ENCODE data around the gene SLC25A46.
"Not testable (repeated sequence)": the region's sequence is repeated elsewhere in the genome, so short reads cannot be mapped to it uniquely, and the experiment has no call there.

SLC25A46 gene

DNA sequence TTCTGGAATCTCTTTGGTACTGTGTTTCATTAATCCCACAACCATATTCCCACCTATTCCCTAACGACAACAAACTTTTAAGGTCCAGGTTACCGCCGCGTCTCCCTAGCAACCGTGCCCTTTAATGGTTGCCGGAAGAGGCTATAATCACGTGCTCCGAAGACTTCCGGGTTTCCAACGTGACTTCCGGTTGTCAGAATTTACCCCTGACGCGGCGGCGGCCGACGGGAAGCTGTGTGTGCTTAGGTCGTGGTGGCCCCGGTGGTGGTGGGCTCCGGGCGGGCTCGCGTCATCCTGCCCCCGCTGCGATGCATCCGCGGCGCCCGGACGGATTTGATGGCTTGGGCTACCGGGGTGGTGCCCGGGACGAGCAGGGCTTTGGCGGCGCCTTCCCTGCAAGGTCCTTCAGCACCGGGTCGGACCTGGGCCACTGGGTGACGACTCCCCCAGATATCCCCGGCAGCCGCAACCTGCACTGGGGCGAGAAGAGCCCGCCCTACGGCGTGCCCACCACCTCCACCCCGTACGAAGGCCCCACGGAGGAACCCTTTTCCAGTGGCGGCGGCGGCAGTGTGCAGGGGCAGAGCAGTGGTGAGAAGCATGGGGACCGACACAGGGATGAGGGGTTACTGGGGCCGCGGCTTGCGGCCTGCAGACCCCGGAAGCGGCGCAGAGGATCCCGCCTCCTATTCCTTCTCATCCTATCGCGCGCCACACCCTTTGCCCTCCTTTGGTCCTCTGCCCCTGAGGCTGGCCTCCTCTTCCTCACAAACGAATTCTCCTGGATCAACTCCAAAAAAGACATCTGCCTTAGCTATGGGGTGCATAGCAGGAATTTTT, at the start of gene SLC25A46:
Gene SLC25A46, plus strand, starts transcription at position 196 of the 840 bp plus-strand sequence. Its CDS starts 113 bp downstream, at position 309.
- DNase-seq (ENCODE audit: low read depth, low spot score), result peak; percentile 95

DNA sequence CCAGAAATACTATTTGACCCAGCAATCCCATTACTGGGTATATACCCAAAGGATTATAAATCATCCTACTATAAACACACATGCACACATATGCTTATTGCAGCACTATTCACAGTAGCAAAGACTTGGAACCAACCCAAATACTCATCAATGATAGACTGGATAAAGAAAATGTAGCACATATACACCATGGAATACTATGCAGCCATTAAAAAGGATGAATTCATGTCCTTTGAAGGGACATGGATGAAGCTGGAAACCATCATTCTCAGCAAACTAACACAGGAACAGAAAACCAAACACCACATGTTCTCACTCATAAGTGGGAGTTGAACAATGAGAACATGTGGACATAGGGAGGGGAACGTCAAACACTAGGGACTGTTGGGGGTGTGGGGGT, 48.2 kb upstream of the SLC25A46 start:
- not testable (repeated sequence) for DNase-seq (ENCODE audit: low read depth, low spot score)

DNA sequence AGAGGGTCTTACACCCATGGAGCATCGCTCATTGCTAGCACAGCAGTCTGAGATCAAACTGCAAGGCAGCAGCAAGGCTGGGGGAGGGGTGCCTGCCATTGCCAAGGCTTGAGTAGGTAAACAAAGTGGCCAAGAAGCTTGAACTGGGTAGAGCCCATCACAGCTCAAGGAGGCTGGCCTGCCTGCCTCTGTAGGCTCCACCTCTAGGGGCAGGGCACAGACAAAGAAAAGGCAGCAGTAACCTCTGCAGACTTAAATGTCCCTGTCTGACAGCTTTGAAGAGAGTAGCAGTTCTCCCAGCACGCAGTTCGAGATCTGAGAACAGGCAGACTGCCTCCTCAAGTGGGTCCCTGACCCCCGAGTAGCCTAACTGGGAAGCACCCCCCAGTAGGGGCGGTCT, 46.1 kb upstream of the SLC25A46 start:
- DNase-seq (ENCODE audit: low read depth, low spot score), result peak; percentile 39

DNA sequence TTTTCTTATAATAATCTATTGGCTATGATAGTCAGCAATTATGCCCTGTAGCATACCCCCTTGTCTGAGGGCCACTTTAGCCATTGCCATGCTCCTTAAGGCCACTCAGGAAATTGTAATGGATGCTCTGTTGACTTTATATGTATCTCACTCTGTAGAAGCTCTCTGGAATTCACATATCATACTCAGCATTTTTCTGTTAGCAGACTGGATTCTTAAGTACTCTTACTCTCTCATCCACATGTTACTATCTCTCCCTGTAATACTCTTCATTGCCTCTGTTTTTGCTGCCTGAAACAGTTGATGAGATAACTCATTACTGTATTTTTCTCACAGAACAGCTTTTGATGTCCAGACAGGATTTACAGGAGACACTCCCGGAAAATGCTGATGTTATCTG, 36.5 kb upstream of the SLC25A46 start:
- no peak for DNase-seq (ENCODE audit: low read depth, low spot score)

DNA sequence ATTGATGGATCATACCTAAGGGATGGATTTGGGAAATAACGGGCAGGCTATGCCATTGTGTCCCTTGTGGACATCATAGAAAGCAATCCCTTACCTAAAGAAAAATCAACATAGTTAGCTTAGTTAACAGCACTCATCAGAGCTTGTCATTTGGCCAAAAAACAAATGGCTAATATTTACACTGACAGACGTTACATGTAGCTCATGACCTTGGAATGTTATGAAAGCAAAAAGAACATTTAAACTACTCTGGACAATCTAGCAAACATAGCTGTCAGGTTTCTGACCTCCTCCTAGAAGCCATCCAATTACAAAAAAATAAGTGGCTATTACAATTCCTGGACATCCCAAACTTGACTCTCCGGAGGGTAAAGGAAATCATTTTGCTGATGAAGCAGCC, 36.1 kb upstream of the SLC25A46 start:
- DNase-seq (ENCODE audit: low read depth, low spot score), result no peak

DNA sequence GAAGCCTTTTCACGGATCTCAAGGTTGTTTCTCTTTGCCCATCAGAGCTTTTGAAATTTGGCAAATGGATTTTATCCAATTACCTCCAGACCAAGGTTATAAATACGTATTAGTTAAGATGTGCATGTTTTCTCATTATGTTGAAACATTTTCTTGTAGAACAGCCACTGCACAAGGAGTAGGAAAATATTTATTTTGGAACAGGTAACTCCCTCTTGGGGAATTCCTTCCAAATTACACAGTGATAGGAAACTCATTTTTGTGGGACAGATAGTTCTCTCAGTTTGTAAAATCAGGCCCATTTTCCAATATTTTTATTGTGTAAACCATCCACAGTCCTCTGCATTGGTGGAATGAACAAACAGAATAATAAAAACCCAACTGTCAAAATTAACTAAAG, 35.3 kb upstream of the SLC25A46 start:
- DNase-seq (ENCODE audit: low read depth, low spot score), result no peak

DNA sequence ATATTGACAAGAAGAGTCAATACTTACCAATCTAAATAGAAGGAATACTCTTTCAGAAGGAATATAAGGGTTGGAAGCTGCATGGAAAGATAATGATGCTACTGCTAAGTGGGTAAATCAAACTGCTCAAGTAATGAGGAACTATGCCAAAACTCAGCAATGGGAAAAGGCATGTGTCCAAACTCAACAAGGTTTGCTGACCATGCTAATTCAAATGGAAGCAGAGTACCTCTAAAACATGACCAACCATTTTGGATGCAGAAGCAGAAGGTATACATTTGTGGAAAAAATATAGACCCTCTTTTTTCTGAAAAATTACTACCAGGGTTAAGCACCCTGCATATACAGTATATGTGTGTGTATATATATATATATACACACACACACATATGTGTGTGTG, 33.5 kb upstream of the SLC25A46 start:
- no peak for DNase-seq (ENCODE audit: low read depth, low spot score)

DNA sequence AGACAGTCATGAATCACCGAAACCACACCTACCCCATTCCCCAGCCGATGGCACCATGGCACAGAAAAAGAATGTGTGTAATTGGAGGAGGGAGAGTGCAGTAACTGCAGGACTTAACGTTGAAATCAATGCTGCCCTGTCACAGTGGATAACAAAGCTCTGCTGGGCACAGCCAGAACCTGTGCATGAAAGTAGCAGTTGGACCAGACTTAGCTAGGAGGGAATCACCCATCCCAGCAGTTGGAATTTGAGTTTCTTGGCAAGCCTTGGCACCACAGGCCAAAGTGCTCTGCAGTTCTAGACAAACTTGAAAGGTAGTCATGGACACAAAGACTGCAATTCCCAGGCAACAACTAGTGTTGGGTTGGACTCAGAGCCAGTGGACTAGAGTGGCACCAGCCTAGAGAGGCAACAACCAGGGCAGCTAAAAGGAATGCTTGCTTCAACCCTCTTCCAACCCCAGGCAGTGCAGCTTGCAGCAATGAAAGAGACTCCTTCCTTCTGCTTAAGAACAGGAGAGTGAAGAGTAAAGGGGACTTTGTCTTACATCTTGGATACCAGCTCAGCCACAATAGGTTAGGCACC, 31.5 kb upstream of the SLC25A46 start:
- DNase-seq (ENCODE audit: low read depth, low spot score), result no peak

DNA sequence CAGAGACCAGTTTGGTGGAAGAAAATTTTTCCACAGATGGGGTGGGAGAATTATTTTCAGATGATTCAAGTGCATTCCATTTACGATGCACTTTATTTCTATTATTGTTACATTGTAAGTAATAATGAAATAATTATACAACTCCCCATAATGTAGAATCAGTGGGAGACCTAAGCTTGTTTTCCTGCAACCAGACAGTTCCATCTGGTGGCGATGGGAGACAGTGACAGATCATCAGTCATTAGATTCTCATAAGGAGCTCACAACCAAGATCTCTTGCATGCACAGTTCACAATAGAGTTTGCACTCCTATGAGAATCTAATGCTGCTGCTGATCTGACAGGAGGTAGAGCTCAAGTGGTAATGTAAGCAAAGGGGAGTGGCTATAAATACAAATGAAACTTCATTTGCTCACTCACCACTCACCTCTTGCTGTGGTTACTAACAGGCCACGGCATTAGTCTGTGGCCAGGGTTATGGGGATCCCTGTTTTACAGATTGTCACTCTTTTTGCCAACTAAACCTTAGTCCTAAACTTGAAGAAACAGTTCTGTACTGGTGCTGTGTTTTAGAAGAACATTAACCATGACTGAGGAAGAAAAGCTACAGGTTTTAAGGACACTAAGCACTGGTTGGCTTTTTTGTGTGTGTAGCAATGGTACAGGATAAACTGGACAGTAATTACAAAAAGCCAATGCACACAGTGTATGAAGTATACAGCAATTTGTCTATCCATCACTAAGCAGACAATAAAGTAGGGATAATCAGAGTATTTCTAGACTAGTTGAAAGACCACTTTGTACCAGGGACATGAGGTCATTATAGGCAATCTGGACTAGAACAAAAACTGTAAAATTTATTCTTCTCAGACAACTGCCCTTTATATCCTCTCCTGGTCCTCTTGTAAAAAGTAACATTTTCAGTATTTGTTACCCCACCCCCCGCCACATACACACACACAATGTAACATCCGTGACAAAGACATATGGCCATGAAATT, 22.3 kb upstream of the SLC25A46 start:
- DNase-seq (ENCODE audit: low read depth, low spot score), result no peak

DNA sequence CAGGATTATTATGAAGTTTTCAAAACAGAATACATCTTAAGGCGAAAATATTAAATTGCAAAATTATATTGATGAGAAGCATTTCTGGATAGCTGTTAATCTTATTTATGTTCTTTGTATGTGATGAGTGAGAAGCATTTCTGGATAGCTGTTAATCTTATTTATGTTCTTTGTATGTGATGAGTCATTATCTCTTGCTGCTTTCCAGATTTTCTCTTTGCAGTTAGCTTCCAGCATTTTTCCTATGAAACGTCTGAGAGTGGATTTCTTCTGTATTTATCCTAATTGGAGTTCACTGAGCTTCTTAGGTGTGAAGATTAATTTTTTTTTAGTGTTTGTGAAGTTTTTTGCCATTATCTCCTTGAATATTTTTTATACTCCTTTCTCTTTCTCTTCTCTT, 20.5 kb upstream of the SLC25A46 start:
- DNase-seq (ENCODE audit: low read depth, low spot score), result no peak

DNA sequence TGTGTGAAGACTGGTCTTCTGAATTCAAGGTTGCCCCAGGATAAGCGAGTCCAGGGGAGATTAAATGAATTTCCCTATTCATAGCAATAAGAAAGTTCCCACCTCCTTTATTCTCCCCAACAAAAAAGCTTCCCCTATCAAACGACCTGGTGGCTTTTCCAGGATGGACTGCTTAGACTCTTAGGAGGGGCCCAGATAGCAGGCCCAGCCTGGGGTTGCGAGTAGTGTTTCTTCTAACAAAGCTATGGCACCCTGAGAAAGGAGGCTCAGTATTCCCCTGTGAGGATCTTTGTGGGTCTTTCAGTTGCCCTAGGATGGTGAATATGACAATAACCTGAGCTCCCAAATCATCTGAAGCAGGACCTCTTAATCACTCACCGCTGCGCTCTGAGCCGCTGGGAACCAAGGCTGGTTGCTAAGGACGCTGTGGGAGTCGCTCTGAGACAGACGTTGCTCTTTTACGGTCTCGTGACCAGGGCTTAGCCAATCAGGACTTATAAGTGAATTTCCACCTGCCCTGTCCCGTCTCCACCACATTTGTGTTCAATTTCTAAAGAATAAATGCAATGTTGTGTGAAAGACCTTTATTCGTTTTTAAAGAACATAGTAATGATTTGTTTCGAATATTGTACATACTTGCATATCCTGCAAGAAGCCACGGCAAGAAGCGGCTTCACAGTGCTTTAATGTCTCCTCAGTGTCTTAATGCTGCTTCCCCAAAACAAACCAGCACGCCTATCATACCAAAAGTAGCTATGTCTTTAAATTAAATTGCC, 12.4 kb upstream of the SLC25A46 start, which contains the start of gene TMEM232:
Gene TMEM232, minus strand, starts transcription at position 423 of the 776 bp plus-strand sequence. CDS start 59,319 bp downstream, outside the sequence.
- peak; percentile 81 for DNase-seq (ENCODE audit: low read depth, low spot score)

DNA sequence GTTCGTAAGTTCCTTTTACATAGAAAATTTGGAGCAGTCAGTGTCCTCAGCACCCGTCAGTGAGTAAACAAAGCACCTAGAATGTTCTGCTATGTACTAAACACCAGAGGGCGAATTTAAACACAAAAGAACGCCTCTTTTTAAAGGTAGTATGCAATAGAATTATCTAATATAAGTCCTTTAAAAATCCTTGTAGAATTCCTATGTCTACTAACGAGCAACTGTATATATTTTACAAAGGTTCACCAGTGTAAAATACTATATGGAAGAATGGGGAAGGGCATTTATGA, 11.8 kb upstream of the SLC25A46 start:
- DNase-seq (ENCODE audit: low read depth, low spot score), result no peak

DNA sequence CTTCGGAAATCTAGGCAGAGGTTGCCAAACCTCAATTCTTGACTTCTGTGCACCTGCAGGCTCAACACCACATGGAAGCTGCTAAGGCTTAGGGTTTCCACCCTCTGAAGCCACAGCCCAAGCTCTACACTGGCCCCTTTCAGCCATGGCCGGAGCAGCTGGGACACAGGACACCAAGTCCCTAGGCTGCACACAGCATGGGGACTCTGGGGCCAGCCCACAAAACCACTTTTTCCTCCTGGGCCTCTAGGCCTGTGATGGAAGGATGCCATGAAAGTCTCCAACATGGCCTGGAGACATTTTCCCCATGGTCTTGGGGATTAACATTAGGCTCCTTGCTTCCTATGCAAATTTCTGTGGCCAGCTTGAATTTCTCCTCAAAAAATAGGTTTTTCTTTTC, 7.3 kb upstream of the SLC25A46 start:
- DNase-seq (ENCODE audit: low read depth, low spot score), result not testable (repeated sequence)

DNA sequence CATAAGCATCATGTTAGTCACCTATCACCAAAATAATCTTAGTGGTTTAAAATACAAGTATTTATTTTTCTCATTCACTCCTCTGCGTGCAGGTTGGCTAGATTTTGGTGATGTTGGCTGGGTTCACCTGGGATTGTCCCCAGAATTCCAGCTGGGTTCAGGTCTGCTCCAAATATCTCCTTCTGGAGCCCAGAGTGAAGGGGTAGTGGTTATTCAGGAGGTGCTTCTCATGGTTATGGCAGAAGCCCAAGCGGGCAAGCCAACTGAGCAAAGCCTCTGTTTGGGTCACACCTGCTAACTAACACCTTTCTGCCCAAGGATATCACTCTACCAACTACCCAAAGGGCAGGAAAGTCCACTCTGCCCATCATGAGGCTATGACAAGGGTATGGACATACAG, 4.7 kb upstream of the SLC25A46 start:
- DNase-seq (ENCODE audit: low read depth, low spot score), result no peak

DNA sequence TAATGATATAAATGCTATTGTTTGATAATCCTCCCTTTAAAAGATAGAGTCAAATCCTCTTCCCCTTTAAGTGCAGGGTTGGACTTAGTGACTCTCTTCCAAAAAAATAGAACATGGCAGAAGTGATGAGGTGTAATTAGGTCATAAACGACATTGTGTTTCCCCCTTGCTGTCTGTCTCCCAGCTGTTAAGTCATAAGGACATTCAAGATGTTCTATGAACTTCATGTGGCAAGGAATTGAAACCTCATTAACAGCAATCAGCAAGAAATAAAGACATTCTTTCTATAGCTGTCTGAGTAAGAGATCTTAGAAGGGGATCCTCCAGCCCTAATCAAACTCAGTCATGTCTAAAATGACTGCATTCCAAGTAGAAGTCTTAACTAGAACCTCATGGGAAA, 3.3 kb upstream of the SLC25A46 start:
- no peak for DNase-seq (ENCODE audit: low read depth, low spot score)

DNA sequence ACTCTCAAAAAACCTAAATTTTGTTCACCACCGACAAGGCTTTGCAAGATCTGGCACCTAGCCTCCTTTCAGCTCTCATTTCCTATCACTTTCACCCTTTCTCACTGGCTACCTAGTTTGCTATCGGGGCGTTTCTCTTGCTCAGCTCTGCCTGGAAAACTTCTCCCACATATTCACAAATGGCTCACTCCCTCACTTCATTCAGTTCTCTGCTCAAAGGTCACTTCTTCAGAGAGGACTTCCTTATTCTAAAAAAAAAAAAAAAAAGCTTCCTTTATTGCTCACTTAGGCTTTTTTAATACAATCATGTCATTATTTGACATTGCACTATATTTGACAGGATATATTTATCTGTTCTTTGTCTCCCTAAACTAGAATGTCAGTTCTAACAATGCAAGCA, 2.1 kb upstream of the SLC25A46 start:
- no peak for DNase-seq (ENCODE audit: low read depth, low spot score)

DNA sequence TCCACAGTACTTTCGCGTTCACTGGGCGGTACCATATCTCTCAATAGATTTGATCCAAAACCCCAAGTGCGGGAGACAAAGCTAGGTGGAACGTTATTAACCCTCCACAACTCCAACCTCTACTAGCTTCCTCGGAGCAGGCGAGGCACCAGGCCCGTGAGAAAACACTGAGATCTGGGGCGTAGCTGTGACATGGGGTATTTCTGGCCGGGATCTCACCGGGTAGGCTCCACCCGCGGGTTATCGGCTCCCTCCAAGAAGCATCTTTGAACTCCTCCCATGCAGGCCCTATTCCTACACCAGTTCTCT, 350 bp upstream of the SLC25A46 start:
- no peak for DNase-seq (ENCODE audit: low read depth, low spot score)

DNA sequence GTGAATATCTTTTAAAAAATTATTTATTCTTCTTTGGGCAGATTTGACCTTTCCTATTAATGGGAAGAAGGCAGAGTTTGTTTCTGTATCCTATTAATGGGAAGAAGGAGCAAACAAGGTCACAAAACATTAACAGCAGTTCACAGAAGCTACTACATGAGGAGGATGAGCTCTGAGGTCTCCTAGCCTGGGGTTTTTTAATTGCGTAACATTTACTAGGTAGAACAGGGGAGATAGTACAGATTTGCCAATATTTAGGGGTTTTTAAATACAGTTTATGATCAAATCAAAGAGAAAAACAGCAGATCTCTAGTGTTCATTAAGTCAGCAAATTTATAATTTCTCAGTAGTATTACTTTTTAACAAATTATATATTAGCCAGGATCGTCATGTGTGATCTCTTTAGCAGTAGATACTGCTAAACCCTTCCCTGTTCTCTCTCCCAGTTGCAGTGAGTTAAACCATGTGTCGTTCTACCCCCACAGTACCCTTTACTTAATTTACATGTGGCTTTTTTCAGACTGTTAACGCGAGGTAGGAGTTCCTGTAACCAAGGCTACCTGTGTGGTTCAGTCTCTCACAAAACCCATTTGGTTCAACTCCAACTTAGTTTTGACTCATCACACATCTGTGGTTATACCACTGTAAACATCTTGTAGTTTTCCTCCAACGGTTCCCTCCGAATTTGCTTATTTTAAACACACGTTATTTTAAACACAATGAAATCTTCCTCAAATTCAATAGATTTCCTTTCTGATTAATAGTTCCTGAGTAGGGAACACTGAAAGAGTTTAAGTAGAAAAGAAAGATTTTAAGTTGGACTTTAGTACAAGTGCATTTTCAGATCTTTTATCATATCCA, 13.3 kb downstream of the SLC25A46 start:
- no peak for DNase-seq (ENCODE audit: low read depth, low spot score)

DNA sequence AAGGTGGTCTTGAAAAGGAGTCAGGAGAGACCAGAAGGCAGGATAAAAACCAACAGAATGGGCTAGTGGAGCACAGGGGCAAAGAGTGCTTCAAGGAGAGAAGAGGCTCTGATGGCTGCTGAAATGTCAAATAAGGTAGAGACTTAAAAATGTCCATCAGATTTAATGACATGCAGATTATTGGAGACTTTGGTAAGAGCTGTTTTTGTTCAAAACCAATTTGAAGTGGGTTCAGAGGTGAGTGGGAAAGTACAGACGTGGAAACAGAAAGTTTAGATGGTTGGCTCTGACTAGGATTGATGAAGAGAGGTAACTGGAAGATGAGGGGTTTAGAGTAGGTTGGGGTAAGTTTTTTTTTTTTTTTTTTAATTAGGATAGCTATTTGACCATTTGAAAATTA, 14.1 kb downstream of the SLC25A46 start:
- DNase-seq (ENCODE audit: low read depth, low spot score), result no peak

DNA sequence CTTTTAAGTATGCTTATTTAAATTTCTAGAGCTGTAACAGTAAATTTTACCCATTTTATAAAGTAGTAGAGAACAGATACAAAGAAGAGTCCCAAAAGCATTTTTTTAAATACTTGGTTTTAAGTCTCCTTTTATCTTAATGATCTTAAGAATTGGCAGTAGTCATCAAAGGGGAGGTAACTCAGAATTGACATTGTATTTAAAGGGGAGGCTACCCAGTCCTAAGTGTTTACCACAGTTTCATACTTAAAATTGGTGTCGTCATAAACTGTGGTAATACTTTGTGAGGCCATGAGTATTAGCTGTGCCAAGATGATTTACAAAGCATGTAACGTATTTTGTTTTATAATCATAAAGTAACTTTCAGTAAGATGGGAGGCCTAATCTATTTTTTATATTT, 14.8 kb downstream of the SLC25A46 start:
- no peak for DNase-seq (ENCODE audit: low read depth, low spot score)

DNA sequence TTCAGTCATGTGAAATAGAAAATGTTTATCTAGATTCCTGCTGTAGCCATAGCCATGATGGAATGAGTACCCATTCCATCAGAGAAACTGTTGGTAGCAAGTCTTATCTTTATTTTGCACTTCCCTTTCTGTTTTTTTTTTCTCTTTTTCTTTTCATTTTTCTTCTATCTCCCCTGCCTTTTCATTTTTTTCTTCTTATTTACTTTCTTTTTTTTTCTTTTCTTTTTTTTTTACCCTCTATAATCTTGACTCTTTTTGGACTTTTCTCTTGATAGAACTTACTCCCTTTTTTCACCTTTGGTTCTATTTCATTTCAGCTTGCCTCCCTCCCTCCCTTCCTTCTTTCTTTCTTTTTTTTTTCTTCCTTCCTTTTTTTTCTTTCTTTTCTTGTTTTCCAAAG, 15.4 kb downstream of the SLC25A46 start:
- no peak for DNase-seq (ENCODE audit: low read depth, low spot score)
